H1 (cell line): Measurements from ENCODE around the gene CLDN9. TPM values are rescaled to one million over a fixed set of nuclear protein-coding genes. Genes with fewer than 3 reads are reported as not detected.

Experiments
- CTCF ChIA-PET: fragments of 300-600 bp; sonication (Branson Sonifier 250); formaldehyde crosslinking; loops from one replicate; lab custom pipeline; 2021; ENCODE audit not compliant: partially characterized antibody; lab: Charles Lee
- POLR2A ChIA-PET: fragments of 300-600 bp; sonication (Branson Sonifier 250); formaldehyde crosslinking; loops from one replicate; lab custom pipeline; 2021; ENCODE audit warnings: inconsistent platforms; ENCODE audit not compliant: partially characterized antibody; lab: Charles Lee
- DNase-seq, 2 experiments: peaks; one replicate each; pipeline versions ENCODE4 v3.0.0 to v3.0.0-alpha.2; 2010 to 2022; ENCODE audit warnings: low spot score in 2 of 2, low read depth in 1 of 2, mixed read lengths in 1 of 2
- FAIRE-seq: peaks from 2 replicates; lab custom pipeline; 2011; peaks lifted over from hg19 to GRCh38; lab: Jason Lieb, UNC
- H2AFZ ChIP-seq: 2 replicates; pipeline ENCODE4 v1.8.1; 2012; ENCODE audit warnings: low read length, inconsistent platforms
- H2AK5ac ChIP-seq: 2 replicates; pipeline ENCODE4 v1.6.1; 2013; ENCODE audit warnings: low read depth, low read length
- H2BK120ac ChIP-seq: replicated peaks from 2 replicates; pipeline ENCODE3; 2013; ENCODE audit warnings: low read depth, low read length, inconsistent platforms
- H2BK12ac ChIP-seq: 2 replicates; pipeline ENCODE4 v1.6.1; 2013; ENCODE audit warnings: low read depth, low read length
- H2BK15ac ChIP-seq: 2 replicates; pipeline ENCODE4 v1.6.1; 2013; ENCODE audit warnings: low read length
- H2BK20ac ChIP-seq: 2 replicates; pipeline ENCODE4 v1.6.1; 2013; ENCODE audit warnings: low read length
- H2BK5ac ChIP-seq: 2 replicates; pipeline ENCODE4 v1.6.1; 2013; ENCODE audit warnings: low read depth, low read length
- H3K14ac ChIP-seq: 2 replicates; pipeline ENCODE4 v1.6.1; 2013; ENCODE audit warnings: inconsistent platforms; ENCODE audit not compliant: insufficient read length
- H3K18ac ChIP-seq: 2 replicates; pipeline ENCODE4 v1.6.1; 2013; ENCODE audit warnings: low read length; ENCODE audit errors: extremely low read depth
- H3K23ac ChIP-seq: 2 replicates; pipeline ENCODE4 v1.6.1; 2013; ENCODE audit warnings: inconsistent platforms; ENCODE audit not compliant: insufficient read length
- H3K23me2 ChIP-seq: 2 replicates; pipeline ENCODE4 v1.6.1; 2013; ENCODE audit warnings: low read depth, low read length
- H3K27ac ChIP-seq: 2 replicates; pipeline ENCODE4 v1.6.1; 2011; ENCODE audit warnings: low read depth, low read length, inconsistent platforms
- H3K27me3 ChIP-seq, 4 experiments: replicated peaks in 1 of 4; 1 replicate in 1 of 4; 2 replicates in 3 of 4; pipeline versions ENCODE4 v1.6.1 to v1.8.1; 2011 to 2013; ENCODE audit warnings: low read length in 3 of 4, mild to moderate bottlenecking in 3 of 4, inconsistent platforms in 2 of 4, mixed read lengths in 2 of 4, moderate library complexity in 1 of 4; ENCODE audit not compliant: control insufficient read depth in 3 of 4, insufficient read depth in 3 of 4; ENCODE audit errors: extremely low read depth in 1 of 4
- H3K36me3 ChIP-seq, 4 experiments: 2 replicates each; pipeline versions ENCODE4 v1.6.1 to v1.8.1; 2011 to 2013; ENCODE audit warnings: mild to moderate bottlenecking in 4 of 4, low read length in 3 of 4, moderate library complexity in 2 of 4, control low read depth in 1 of 4, inconsistent platforms in 1 of 4; ENCODE audit not compliant: insufficient read depth in 4 of 4, control insufficient read depth in 2 of 4
- H3K4ac ChIP-seq: replicated peaks from 2 replicates; pipeline ENCODE3; 2013; ENCODE audit warnings: low read length, low read depth, mixed read lengths, inconsistent platforms; ENCODE audit not compliant: insufficient read length
- H3K4me1 ChIP-seq, 4 experiments: replicated peaks in 1 of 4; 1 replicate in 1 of 4; 2 replicates in 3 of 4; pipeline versions ENCODE4 v1.6.1 to v1.8.1; 2011 to 2013; ENCODE audit warnings: low read length in 3 of 4, inconsistent platforms in 2 of 4, mixed read lengths in 1 of 4; ENCODE audit not compliant: insufficient read depth in 4 of 4, control insufficient read depth in 3 of 4
- H3K4me2 ChIP-seq, 2 experiments: 2 replicates each; pipeline versions ENCODE4 v1.6.1 to v1.8.1; 2011 to 2013; ENCODE audit warnings: low read depth in 2 of 2, low read length in 2 of 2, control low read depth in 1 of 2, inconsistent platforms in 1 of 2, mild to moderate bottlenecking in 1 of 2; ENCODE audit not compliant: insufficient read depth in 1 of 2
- H3K4me3 ChIP-seq, 4 experiments: fragments of 200-600, 300-600 bp in 1 of 4; sonication (generic), shearing (Covaris generic), sonication (Bioruptor Twin) in 1 of 4; 2 replicates each; pipeline versions ENCODE4 v1.5.1 to v1.8.1; 2011 to 2016; ENCODE audit warnings: low read length in 4 of 4, low read depth in 3 of 4, control low read depth in 2 of 4, inconsistent platforms in 2 of 4, mild to moderate bottlenecking in 2 of 4, mixed read lengths in 1 of 4, moderate library complexity in 1 of 4; ENCODE audit not compliant: insufficient read depth in 2 of 4; ENCODE audit errors: extremely low read depth in 1 of 4
- H3K56ac ChIP-seq: replicated peaks from 2 replicates; pipeline ENCODE3; 2013; ENCODE audit warnings: low read depth, mild to moderate bottlenecking, mixed read lengths, low read length, inconsistent platforms; ENCODE audit not compliant: insufficient read length
- H3K79me1 ChIP-seq: 2 replicates; pipeline ENCODE4 v1.6.1; 2013; ENCODE audit warnings: low read depth, low read length, control low read depth
- H3K79me2 ChIP-seq, 2 experiments: 2 replicates each; pipeline versions ENCODE4 v1.6.1 to v1.8.1; 2012 to 2013; ENCODE audit warnings: low read length in 2 of 2, mild to moderate bottlenecking in 2 of 2, inconsistent platforms in 1 of 2; ENCODE audit not compliant: insufficient read depth in 2 of 2, control insufficient read depth in 1 of 2
- H3K9ac ChIP-seq, 4 experiments: replicated peaks in 1 of 4; 1 replicate in 1 of 4; 2 replicates in 3 of 4; pipeline versions ENCODE4 v1.6.1 to v1.8.1; 2011 to 2013; ENCODE audit warnings: low read depth in 3 of 4, low read length in 3 of 4, control low read depth in 2 of 4, mild to moderate bottlenecking in 2 of 4, moderate library complexity in 2 of 4, inconsistent platforms in 1 of 4; ENCODE audit errors: extremely low read depth in 1 of 4
- H3K9me3 ChIP-seq, 2 experiments: 2 replicates each; pipeline versions ENCODE4 v1.6.1 to v1.8.1; 2012 to 2013; ENCODE audit warnings: mild to moderate bottlenecking in 2 of 2, moderate library complexity in 2 of 2, control low read depth in 1 of 2, inconsistent platforms in 1 of 2, low read depth in 1 of 2, low read length in 1 of 2, mixed read lengths in 1 of 2; ENCODE audit not compliant: insufficient read depth in 2 of 2
- H4K20me1 ChIP-seq, 2 experiments: replicated peaks in 1 of 2; 2 replicates each; pipeline versions ENCODE3 to v1.8.1; 2011 to 2013; ENCODE audit warnings: inconsistent platforms in 2 of 2, low read length in 2 of 2, mild to moderate bottlenecking in 1 of 2; ENCODE audit not compliant: insufficient read depth in 2 of 2, control insufficient read depth in 1 of 2
- H4K5ac ChIP-seq: 2 replicates; pipeline ENCODE4 v1.6.1; 2013; ENCODE audit warnings: low read length, low read depth, mixed read lengths, inconsistent platforms; ENCODE audit not compliant: insufficient read length
- H4K8ac ChIP-seq: 2 replicates; pipeline ENCODE4 v1.8.0; 2013; ENCODE audit warnings: mild to moderate bottlenecking, moderate library complexity, low read length, inconsistent platforms; ENCODE audit not compliant: insufficient read depth; ENCODE audit errors: extremely low read depth
- H4K91ac ChIP-seq: replicated peaks from 2 replicates; pipeline ENCODE3; 2013; ENCODE audit warnings: low read length, mixed read lengths, inconsistent platforms; ENCODE audit not compliant: insufficient read length
- BCL11A ChIP-seq, 2 experiments: IDR thresholded peaks; one replicate each; pipeline ENCODE4 v1.6.1; 2011; ENCODE audit warnings: low read depth in 2 of 2, low read length in 2 of 2, mild to moderate bottlenecking in 2 of 2
- CHD1 ChIP-seq: IDR thresholded peaks from 2 replicates; pipeline ENCODE4 v1.6.1; 2012; ENCODE audit warnings: low read depth, low read length, improper control_type of control experiment
- CREB1 ChIP-seq: IDR thresholded peaks from 2 replicates; pipeline ENCODE4 v1.6.1; 2012; ENCODE audit warnings: inconsistent platforms
- CTCF ChIP-seq, 3 experiments: IDR thresholded peaks; 1 replicate in 2 of 3; 2 replicates in 1 of 3; pipeline versions ENCODE4 v1.5.1 to v1.6.1; 2011; ENCODE audit warnings: low read length in 3 of 3, mild to moderate bottlenecking in 3 of 3, inconsistent platforms in 2 of 3, low read depth in 1 of 3, moderate library complexity in 1 of 3; ENCODE audit not compliant: insufficient read depth in 1 of 3; ENCODE audit errors: control extremely low read depth in 1 of 3
- E2F6 ChIP-seq: IDR thresholded peaks from 2 replicates; pipeline ENCODE4 v1.6.1; 2012; ENCODE audit warnings: inconsistent platforms
- GABPA ChIP-seq: IDR thresholded peaks from 2 replicates; pipeline ENCODE4 v1.6.1; 2011; ENCODE audit warnings: mild to moderate bottlenecking, low read length, moderate library complexity, borderline replicate concordance; ENCODE audit not compliant: insufficient read depth
- KDM4A ChIP-seq: IDR thresholded peaks from one replicate; pipeline ENCODE4 v1.7.1; 2012; ENCODE audit warnings: low read depth, mild to moderate bottlenecking, moderate library complexity, low read length, inconsistent platforms; ENCODE audit not compliant: severe bottlenecking
- WGBS, 2 experiments: shearing (Covaris generic) in 1 of 2; methylation state at CpG; one replicate each; pipeline versions ENCODE4 v1.1.6 to v1.1.7; 2013 to 2015; ENCODE audit warnings: low lambda C conversion rate in 2 of 2, mixed read lengths in 2 of 2, inconsistent platforms in 1 of 2, low coverage in 1 of 2, missing lambda C conversion rate in 1 of 2; ENCODE audit not compliant: insufficient replicate concordance in 2 of 2, insufficient coverage in 1 of 2, insufficient read length in 1 of 2; ENCODE audit errors: extremely low coverage in 1 of 2, missing lambda C conversion rate in 1 of 2; 5-methylcytosine and 5-hydroxymethylcytosine counted together
- polyA plus RNA-seq, 7 experiments: library from polyadenylated mRNA; depleted of rRNA in 3 of 7; stranded (reverse) in 5 of 7; unstranded in 2 of 7; fragments of >200 nt in 5 of 7; fragments of 200-250 nt in 2 of 7; gene quantifications; 1 replicate in 5 of 7; 2 replicates in 1 of 7; 4 replicates in 1 of 7; pipeline versions ENCODE4 v1.2.1 to v1.2.3, GENCODE V29; 2011 to 2013; ENCODE audit warnings: missing spikeins in 2 of 7, mixed read lengths in 2 of 7
- total RNA-seq: library from RNA; stranded (reverse); fragmentation: NEBNext Ultra II Directional; extraction: Animal tissue kit (Norgen Biotek cat#: 25700); gene quantifications from 2 replicates; pipeline ENCODE4 v1.2.1, GENCODE V29; 2021

Gene CLDN9
- total and polyA plus RNA-seq, 2 of the 8 experiments (the other 6 are each of a cell fraction or from before 2014, with no cell fraction given), result 0.60 to 0.89 TPM

- peak overlapping the region; percentile 89 for H4K5ac ChIP-seq
- peaks cover 7% of the 10 kb centered on the region in 2 experiments for H4K20me1 ChIP-seq
- H2AFZ ChIP-seq, result no peak overlapping the region
- H3K18ac ChIP-seq, result peak overlapping the region; percentile 48; the same call in 1 of the 2 replicates
- CTCF ChIA-PET, result interaction anchor here (0.6 to 8.3 kb wide), 38 partner anchors 9 to 1090 kb away, joined by 3 to 88 read pairs (median 6); partner anchors contain the start of genes MMP25, ZNF205 and ZSCAN10
- H3K4me3 ChIP-seq, result peak overlapping the region; percentile 39 to 86 (median 67)
- no peaks in the 10 kb centered on the region for H3K79me1 ChIP-seq
- no peak overlapping the region for H3K4ac ChIP-seq
- H3K27ac ChIP-seq, result no peak overlapping the region
- no peak overlapping the region for H3K56ac ChIP-seq
- H2BK5ac ChIP-seq, result peak overlapping the region; percentile 71; the same call in 1 of the 2 replicates
- H4K8ac ChIP-seq, result peak overlapping the region; percentile 4; the same call in 1 of the 2 replicates
- POLR2A ChIA-PET, result interaction anchor here (0.8 to 12.7 kb wide), 28 partner anchors 8 to 125 kb away, joined by 3 to 140 read pairs (median 5); partner anchors contain the start of genes CLDN6, CLDN9, HCFC1R1 and MMP25
- peaks cover 5 to 17% (median 6%) of the 10 kb centered on the region in 4 experiments; a peak in 6 of 7 replicates for H3K4me1 ChIP-seq
- H3K36me3 ChIP-seq, result no peaks in the 10 kb centered on the region; a peak in 1 of 8 replicates
- H3K23me2 ChIP-seq, result peaks cover 6% of the 10 kb centered on the region; the same call in 1 of the 2 replicates
- H3K79me2 ChIP-seq, result no peaks in the 10 kb centered on the region
- H2BK15ac ChIP-seq, result no peak overlapping the region
- no peak overlapping the region for H2BK20ac ChIP-seq
- FAIRE-seq, result no peak
- H2BK12ac ChIP-seq, result no peak overlapping the region
- no peak overlapping the region for H2AK5ac ChIP-seq
- peak in 1 of 2 experiments; percentile 83 for DNase-seq
- H2BK120ac ChIP-seq, result no peak overlapping the region
- no peak overlapping the region for H3K14ac ChIP-seq
- H3K23ac ChIP-seq, result no peak overlapping the region
- no peaks in the 10 kb centered on the region for H3K9me3 ChIP-seq
- 21% methylated on average over 24 of the region's 77 CpGs; no CpG with 5 or more reads in 1 of the 2 experiments for WGBS, 2 experiments
- H4K91ac ChIP-seq, result no peak overlapping the region
- H3K27me3 ChIP-seq, result no peaks in the 10 kb centered on the region; a peak in 1 of 7 replicates
- H3K4me2 ChIP-seq, result peak overlapping the region; percentile 49 to 85
- H3K9ac ChIP-seq, result peak overlapping the region in 1 of 4 experiments; percentile 58; a peak in 1 of 7 replicates
- TF ChIP-seq CREB1 (0 out of 2 replicates have a peak, but pooled peaks have one; percentile 44), E2F6 (no peak), CHD1 (no peak), BCL11A (IDR thresholded peaks at IDR 0.05; ENCODE audit: low read depth in 2 of 2, low read length in 2 of 2) (no peak), CTCF (IDR thresholded peaks at IDR 0.05; ENCODE audit: control extremely low read depth in 1 of 3, insufficient read depth in 1 of 3, low read depth in 1 of 3, low read length in 3 of 3) (peak; percentile 5 to 65 (median 47)), GABPA (0 out of 2 replicates have a peak, but pooled peaks have one; percentile 6), KDM4A (peak; percentile 43)
Measured at GRCh38 chr16:3058139-3059030, 45.7 kb downstream of the CLDN9 start.
